Activated CD8-positive, alpha-beta T cell treated with anti-CD3 and anti-CD28 coated beads for 36 hours (primary cell): ENCODE measurements around the gene TNFSF15. TPM values are rescaled to one million over a fixed set of nuclear protein-coding genes. Genes with fewer than 3 reads are reported as not detected.

ENCODE experiments used
- ATAC-seq: fragments of 200-7000 bp; cut with Tn5 transposase; one replicate; pipeline ENCODE4 v1.10.0; 2021; ENCODE audit warnings: mild to moderate bottlenecking, moderate library complexity
- CTCF ChIA-PET: fragments of 350-600 bp; sonication (Branson Sonifier 250); formaldehyde crosslinking; loops from one replicate; lab custom pipeline; 2021; ENCODE audit warnings: antibody characterized with exemption; lab: Charles Lee
- POLR2A ChIA-PET: fragments of 350-600 bp; sonication (Branson Sonifier 250); formaldehyde crosslinking; loops from one replicate; lab custom pipeline; 2021; ENCODE audit warnings: antibody characterized with exemption; lab: Charles Lee
- DNase-seq: peaks from one replicate; pipeline ENCODE4 v3.0.0-alpha.2; 2020
- H3K27ac Mint-ChIP-seq: one replicate; pipeline ENCODE4 v1.8.0; 2021; ENCODE audit warnings: mild to moderate bottlenecking, mixed read lengths
- H3K27me3 Mint-ChIP-seq: one replicate; pipeline ENCODE4 v1.8.0; 2021; ENCODE audit warnings: mixed read lengths
- H3K36me3 Mint-ChIP-seq: one replicate; pipeline ENCODE4 v1.8.0; 2021; ENCODE audit warnings: low read depth, mixed read lengths
- H3K4me1 Mint-ChIP-seq: one replicate; pipeline ENCODE4 v1.8.0; 2021; ENCODE audit warnings: low read depth, mixed read lengths
- H3K4me3 Mint-ChIP-seq: one replicate; pipeline ENCODE4 v1.8.0; 2021; ENCODE audit warnings: mild to moderate bottlenecking, moderate library complexity, mixed read lengths
- H3K9me3 Mint-ChIP-seq: one replicate; pipeline ENCODE4 v1.8.0; 2021; ENCODE audit warnings: mixed read lengths
- intact Hi-C: fragments of 100-400 bp; cut with micrococcal nuclease; formaldehyde crosslinking; loops from one replicate; pipeline ENCODE4 v1.10.0; 2022
- total RNA-seq, 2 experiments: library from RNA; stranded (reverse); gene quantifications; one replicate each; pipeline ENCODE4 v1.2.3, GENCODE V29; 2021
- TF ChIP-seq, protein P1 (sequence below): fragments of 200-600 bp; IDR thresholded peaks from one replicate; pipeline ENCODE4 v1.8.0; 2022; ENCODE audit warnings: antibody characterized with exemption, mild to moderate bottlenecking

TNFSF15 gene
- total RNA-seq, 2 experiments from 2014 or later, result 0.16 to 0.23 TPM

DNA sequence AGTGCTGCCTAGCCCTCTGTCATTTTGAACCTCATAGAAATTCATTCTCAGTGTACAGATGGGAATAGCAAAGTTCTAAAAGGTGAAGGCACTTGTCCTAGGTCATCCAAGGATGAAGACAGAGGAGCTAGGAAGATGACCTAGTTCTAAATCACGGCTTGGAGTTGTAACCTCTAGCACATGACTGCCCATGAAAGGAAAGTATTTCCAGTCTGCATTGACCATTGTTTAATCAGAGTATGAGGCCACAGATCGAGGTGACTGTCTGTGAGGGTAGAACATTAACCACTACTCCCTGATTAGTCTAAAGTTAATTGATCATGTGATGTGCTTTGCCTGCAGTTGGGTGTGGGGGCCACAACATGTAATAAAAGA is 674 bp upstream of the TNFSF15 start:
- no peak for DNase-seq
- CTCF ChIA-PET, result interaction anchor here (0.9 to 1.8 kb wide), 3 partner anchors 9 to 40 kb away, joined by 3 to 5 read pairs (median 4); no protein-coding TSS in a partner anchor
- H3K9me3 Mint-ChIP-seq, result no peaks in the 10 kb centered on the region
- POLR2A ChIA-PET, result interaction anchor here (0.5 to 1.1 kb wide), 4 partner anchors 21 to 129 kb away, joined by 3 read pairs; no protein-coding TSS in a partner anchor
- TF ChIP-seq, protein P1, sequence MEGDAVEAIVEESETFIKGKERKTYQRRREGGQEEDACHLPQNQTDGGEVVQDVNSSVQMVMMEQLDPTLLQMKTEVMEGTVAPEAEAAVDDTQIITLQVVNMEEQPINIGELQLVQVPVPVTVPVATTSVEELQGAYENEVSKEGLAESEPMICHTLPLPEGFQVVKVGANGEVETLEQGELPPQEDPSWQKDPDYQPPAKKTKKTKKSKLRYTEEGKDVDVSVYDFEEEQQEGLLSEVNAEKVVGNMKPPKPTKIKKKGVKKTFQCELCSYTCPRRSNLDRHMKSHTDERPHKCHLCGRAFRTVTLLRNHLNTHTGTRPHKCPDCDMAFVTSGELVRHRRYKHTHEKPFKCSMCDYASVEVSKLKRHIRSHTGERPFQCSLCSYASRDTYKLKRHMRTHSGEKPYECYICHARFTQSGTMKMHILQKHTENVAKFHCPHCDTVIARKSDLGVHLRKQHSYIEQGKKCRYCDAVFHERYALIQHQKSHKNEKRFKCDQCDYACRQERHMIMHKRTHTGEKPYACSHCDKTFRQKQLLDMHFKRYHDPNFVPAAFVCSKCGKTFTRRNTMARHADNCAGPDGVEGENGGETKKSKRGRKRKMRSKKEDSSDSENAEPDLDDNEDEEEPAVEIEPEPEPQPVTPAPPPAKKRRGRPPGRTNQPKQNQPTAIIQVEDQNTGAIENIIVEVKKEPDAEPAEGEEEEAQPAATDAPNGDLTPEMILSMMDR, result no peak
- H3K4me3 Mint-ChIP-seq, result peak overlapping the region; percentile 30
- peak overlapping the region; percentile 36 for H3K27ac Mint-ChIP-seq
- no peaks in the 10 kb centered on the region for H3K27me3 Mint-ChIP-seq
- H3K36me3 Mint-ChIP-seq, result no peaks in the 10 kb centered on the region
- intact Hi-C loops, result no loop called here
- peak; percentile 40 for ATAC-seq
- H3K4me1 Mint-ChIP-seq, result peaks cover 23% of the 10 kb centered on the region

DNA sequence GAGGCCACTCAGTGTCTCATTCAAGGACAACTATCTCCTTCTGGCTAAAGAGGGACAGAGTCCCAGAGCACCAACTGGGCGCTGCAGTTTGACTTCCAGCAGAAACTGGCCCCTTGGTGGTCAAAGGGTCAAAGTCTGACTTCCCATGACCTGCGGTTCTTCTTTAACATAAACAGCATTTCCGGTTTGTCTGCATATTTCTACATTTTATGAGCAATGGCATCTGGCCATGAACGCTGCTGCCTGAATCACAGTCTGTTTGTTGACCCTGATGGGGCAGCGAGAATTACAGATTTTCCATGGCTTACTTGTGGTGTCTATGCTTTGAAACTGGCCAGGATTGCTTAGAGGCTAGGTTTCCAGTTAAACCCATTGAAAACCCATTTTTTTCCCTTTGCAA is 1.3 kb downstream of the TNFSF15 start:
- Mint-ChIP-seq H3K36me3 (no peaks in the 10 kb centered on the region), H3K27ac (no peak overlapping the region), H3K27me3 (no peaks in the 10 kb centered on the region), H3K4me1 (peaks cover 23% of the 10 kb centered on the region), H3K4me3 (no peak overlapping the region), H3K9me3 (no peaks in the 10 kb centered on the region)
- intact Hi-C loops, result no loop called here
- CTCF ChIA-PET, result interaction anchor here (0.9 kb wide), 1 partner anchor 123 kb away, joined by 3 read pairs; no protein-coding TSS in a partner anchor
- POLR2A ChIA-PET, result interaction anchor here (0.7 kb wide), 1 partner anchor 12 kb away, joined by 3 read pairs; no protein-coding TSS in a partner anchor
- TF ChIP-seq, protein P1, result no peak
- DNase-seq (no peak), ATAC-seq (no peak)

DNA sequence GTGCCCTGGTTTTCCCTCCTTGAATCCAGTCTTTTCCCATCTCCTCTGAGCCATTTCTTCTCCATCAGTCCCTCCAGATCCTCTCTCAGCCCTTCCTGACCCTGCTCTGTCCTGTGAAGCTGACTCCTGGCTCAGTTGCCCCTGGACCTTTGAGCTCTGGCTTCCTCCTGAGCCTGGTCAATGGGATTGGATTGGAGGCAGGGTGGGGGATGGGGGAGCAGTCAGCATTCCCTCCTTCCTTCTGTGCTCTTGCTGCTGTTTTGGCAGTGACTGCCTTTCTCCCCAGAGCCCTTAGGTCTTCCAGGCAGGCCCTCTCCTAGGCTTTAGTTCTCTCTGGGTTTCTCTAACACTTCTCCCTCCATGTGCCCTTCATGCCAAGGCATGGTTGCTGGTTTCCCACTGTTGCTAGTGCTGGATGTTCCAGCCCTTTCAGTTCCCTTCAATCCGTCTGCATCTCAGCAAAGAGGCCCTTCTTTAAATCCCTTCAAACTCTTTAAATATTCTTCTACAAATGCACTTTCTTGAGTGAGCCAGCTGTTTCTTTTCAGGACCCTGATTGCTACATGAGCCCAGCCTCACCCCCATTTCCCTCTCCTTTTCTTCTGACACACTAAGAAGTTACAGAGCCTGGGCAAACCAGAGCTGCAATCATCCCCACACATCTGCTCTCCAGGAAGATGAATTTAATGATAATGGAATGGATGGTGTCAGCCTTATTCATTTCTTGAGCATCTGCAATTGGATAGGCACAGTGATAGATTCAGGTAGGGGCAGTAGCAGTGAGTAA is 2.2 kb downstream of the TNFSF15 start:
- no peak for ATAC-seq
- Mint-ChIP-seq H3K36me3 (no peaks in the 10 kb centered on the region), H3K27ac (no peak overlapping the region), H3K4me3 (no peak overlapping the region), H3K27me3 (no peaks in the 10 kb centered on the region), H3K4me1 (peaks cover 23% of the 10 kb centered on the region), H3K9me3 (no peaks in the 10 kb centered on the region)
- ChIA-PET CTCF (interaction anchor here (0.9 kb wide), 1 partner anchor 123 kb away, joined by 3 read pairs; no protein-coding TSS in a partner anchor), POLR2A (interaction anchor here (0.7 kb wide), 1 partner anchor 13 kb away, joined by 3 read pairs; no protein-coding TSS in a partner anchor)
- no peak for DNase-seq
- intact Hi-C loops, result no loop called here
- TF ChIP-seq, protein P1, result no peak

DNA sequence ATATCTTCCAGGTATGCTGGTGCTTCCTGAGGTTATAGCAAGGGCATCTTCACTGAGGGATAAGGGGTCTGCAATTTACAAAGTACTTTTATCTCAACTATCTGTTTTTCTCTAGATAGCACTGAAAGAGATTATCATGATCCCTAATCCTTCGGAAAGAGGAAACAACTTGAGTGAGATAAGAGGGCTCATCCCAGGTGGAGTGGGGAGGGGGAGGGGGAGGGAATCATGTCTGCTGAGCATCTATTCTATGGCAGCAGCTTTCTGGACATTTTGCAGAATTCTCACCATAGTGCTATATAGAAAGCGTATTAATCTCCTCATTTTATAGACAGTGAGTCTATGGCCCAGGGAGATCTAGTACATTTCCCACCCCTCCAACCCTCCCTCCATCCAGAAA is 5.9 kb downstream of the TNFSF15 start:
- Mint-ChIP-seq H3K4me3 (no peak overlapping the region), H3K4me1 (peaks cover 2% of the 10 kb centered on the region), H3K27ac (no peak overlapping the region), H3K36me3 (no peaks in the 10 kb centered on the region), H3K27me3 (no peaks in the 10 kb centered on the region), H3K9me3 (no peaks in the 10 kb centered on the region)
- no peak for ATAC-seq
- no peak for DNase-seq
- intact Hi-C loops, result no loop called here
- POLR2A ChIA-PET, result no interaction called here
- TF ChIP-seq, protein P1, result no peak
- CTCF ChIA-PET, result interaction anchor here (2.2 kb wide), 1 partner anchor 119 kb away, joined by 6 read pairs; the partner anchor contains the start of gene TEX48

DNA sequence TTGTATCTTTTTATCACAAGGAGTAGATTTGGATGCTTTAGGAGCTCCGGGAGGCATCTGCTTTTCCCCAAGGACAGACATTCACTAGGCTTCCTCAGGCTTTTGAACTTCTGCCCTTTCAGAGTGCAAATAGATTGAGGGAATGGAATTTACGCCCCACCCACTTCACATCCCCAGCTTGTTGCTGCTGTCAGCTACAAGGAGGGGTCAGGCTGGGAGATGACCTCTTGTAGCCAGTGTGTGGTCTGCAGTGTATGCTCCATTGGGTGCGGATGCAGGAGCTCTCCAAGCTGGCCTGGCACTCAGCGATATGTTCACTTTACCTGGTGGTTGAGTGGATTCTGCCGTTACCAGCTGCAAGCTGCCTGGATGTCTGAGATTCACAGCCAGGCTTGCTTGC is 6.4 kb downstream of the TNFSF15 start:
- ChIA-PET CTCF (interaction anchor here (2.2 kb wide), 1 partner anchor 119 kb away, joined by 6 read pairs; the partner anchor contains the start of gene TEX48), POLR2A (no interaction called here)
- H3K4me3 Mint-ChIP-seq, result no peak overlapping the region
- no peaks in the 10 kb centered on the region for H3K9me3 Mint-ChIP-seq
- ATAC-seq (no peak), DNase-seq (no peak)
- TF ChIP-seq, protein P1, result no peak
- H3K4me1 Mint-ChIP-seq, result no peaks in the 10 kb centered on the region
- no peak overlapping the region for H3K27ac Mint-ChIP-seq
- no peaks in the 10 kb centered on the region for H3K27me3 Mint-ChIP-seq
- intact Hi-C loops, result no loop called here
- H3K36me3 Mint-ChIP-seq, result no peaks in the 10 kb centered on the region
